ENCODE results near the gene TANC1.
"Not testable (repeated sequence)": the region's sequence is repeated elsewhere in the genome, so short reads cannot be mapped to it uniquely, and the experiment has no call there.

Gene TANC1

GRCh38 chr2:159029936-159030335 is 61.5 kb downstream of the TANC1 start:
- DNase-seq (ENCODE audit: low spot score), result no peak

GRCh38 chr2:159030674-159031380 is 62.4 kb downstream of the TANC1 start:
- no peak for DNase-seq (ENCODE audit: low spot score)

GRCh38 chr2:159032146-159032545 is 63.7 kb downstream of the TANC1 start:
- DNase-seq (ENCODE audit: low spot score), result no peak

GRCh38 chr2:159032580-159032979 is 64.1 kb downstream of the TANC1 start:
- no peak for DNase-seq (ENCODE audit: low spot score)

GRCh38 chr2:159034713-159035112 is 66.3 kb downstream of the TANC1 start:
- DNase-seq (ENCODE audit: low spot score), result no peak

GRCh38 chr2:159035790-159036411 is 67.5 kb downstream of the TANC1 start:
- DNase-seq (ENCODE audit: low spot score), result peak; percentile 7

- DNase-seq (ENCODE audit: low spot score), result not testable (repeated sequence)
Observed at GRCh38 chr2:159036461-159036860, 68.0 kb downstream of the TANC1 start.

- DNase-seq (ENCODE audit: low spot score), result not testable (repeated sequence)
Observed at GRCh38 chr2:159041328-159041727, 72.9 kb downstream of the TANC1 start.

GRCh38 chr2:159042115-159042850 is 73.8 kb downstream of the TANC1 start:
- DNase-seq (ENCODE audit: low spot score), result no peak

- DNase-seq (ENCODE audit: low spot score), result no peak
Observed at GRCh38 chr2:159043710-159044109, 75.3 kb downstream of the TANC1 start.

- DNase-seq (ENCODE audit: low spot score), result no peak
Observed at GRCh38 chr2:159044804-159045286, 76.4 kb downstream of the TANC1 start.

- no peak for DNase-seq (ENCODE audit: low spot score)
Observed at GRCh38 chr2:159045545-159046454, 77.4 kb downstream of the TANC1 start.

GRCh38 chr2:159046966-159047365 is 78.5 kb downstream of the TANC1 start:
- DNase-seq (ENCODE audit: low spot score), result no peak

- no peak for DNase-seq (ENCODE audit: low spot score)
Observed at GRCh38 chr2:159050426-159050825, 82.0 kb downstream of the TANC1 start.

- DNase-seq (ENCODE audit: low spot score), result no peak
Observed at GRCh38 chr2:159051133-159051532, 82.7 kb downstream of the TANC1 start.

- no peak for DNase-seq (ENCODE audit: low spot score)
Observed at GRCh38 chr2:159051661-159052060, 83.2 kb downstream of the TANC1 start.

- no peak for DNase-seq (ENCODE audit: low spot score)
Observed at GRCh38 chr2:159052157-159052601, 83.7 kb downstream of the TANC1 start.

- DNase-seq (ENCODE audit: low spot score), result no peak
Observed at GRCh38 chr2:159053161-159054031, 85.0 kb downstream of the TANC1 start.

- DNase-seq (ENCODE audit: low spot score), result no peak
Observed at GRCh38 chr2:159054032-159054334, 85.5 kb downstream of the TANC1 start.

GRCh38 chr2:159054985-159055384 is 86.5 kb downstream of the TANC1 start:
- DNase-seq (ENCODE audit: low spot score), result no peak

GRCh38 chr2:159060518-159060917 is 92.1 kb downstream of the TANC1 start:
- DNase-seq (ENCODE audit: low spot score), result no peak
